Measurements from ENCODE around the gene CDH19. TPM values are rescaled to one million over a fixed set of nuclear protein-coding genes. Genes with fewer than 3 reads are reported as not detected.

CDH19 gene
- total and polyA plus RNA-seq, 9 donors, result 0.82 to 6.5 (median 2.3) TPM

DNA sequence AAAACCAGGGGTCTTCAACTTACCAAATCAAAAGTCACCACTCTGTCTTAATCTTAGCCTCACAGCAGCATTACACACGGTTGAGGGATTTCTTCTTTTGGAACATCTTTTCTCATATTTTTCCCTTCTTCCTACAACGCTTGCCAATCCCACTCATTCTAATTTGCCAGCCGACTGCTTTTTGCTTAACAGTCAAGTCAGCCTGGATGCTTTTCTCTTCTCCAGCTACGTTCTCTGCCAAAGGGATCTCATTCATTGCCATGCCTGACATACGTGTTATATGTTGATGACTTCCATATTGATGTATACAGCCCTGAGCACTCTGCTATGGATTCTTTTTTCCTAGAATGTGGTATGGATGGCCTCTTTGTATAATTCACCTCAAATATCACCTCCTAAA, 37.3 kb downstream of the CDH19 start:
- H3K4me1 ChIP-seq (ENCODE audit: control insufficient read depth, insufficient read depth, low read length), result no peaks in the 10 kb centered on the region
- peak; percentile 3 for DNase-seq
- H3K36me3 ChIP-seq (ENCODE audit: control insufficient read depth, insufficient read depth, low read length), result no peaks in the 10 kb centered on the region
- WGBS (ENCODE audit: insufficient coverage), result 49% methylated on average over 2 of the region's 5 CpGs
- H3K27me3 ChIP-seq (ENCODE audit: control insufficient read depth, insufficient read depth, low read length), result no peaks in the 10 kb centered on the region
- no peak overlapping the region for H3K4me3 ChIP-seq (ENCODE audit: low read length)
- no peak overlapping the region for H3K27ac ChIP-seq (ENCODE audit: low read length)
- H3K9me3 ChIP-seq (replicated peaks; ENCODE audit: control insufficient read depth, low read depth, low read length), result no peaks in the 10 kb centered on the region

DNA sequence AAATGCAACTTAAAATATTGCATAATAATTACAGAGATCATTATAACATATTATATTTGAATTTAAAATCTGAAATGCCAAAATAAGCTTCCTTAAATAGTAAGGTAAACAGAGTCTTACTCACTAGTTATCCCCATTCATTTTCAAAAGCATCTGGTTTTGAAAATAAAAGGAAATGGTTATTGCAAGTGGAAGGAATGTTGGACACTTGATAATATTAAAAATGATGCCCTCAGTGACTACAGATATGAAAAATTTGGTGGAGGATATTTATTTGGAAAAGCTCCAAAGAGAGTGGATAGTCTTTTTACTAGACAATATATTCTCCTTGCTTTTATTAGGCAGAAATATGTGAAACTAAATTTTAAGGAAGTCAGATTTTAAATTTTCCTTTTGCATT, 39.7 kb downstream of the CDH19 start:
- Histone ChIP-seq H3K36me3 (ENCODE audit: control insufficient read depth, insufficient read depth, low read length) (no peaks in the 10 kb centered on the region), H3K27ac (ENCODE audit: low read length) (no peak overlapping the region), H3K4me3 (ENCODE audit: low read length) (no peak overlapping the region), H3K27me3 (ENCODE audit: control insufficient read depth, insufficient read depth, low read length) (no peaks in the 10 kb centered on the region), H3K4me1 (ENCODE audit: control insufficient read depth, insufficient read depth, low read length) (no peaks in the 10 kb centered on the region), H3K9me3 (replicated peaks; ENCODE audit: control insufficient read depth, low read depth, low read length) (no peaks in the 10 kb centered on the region)
- DNase-seq, result no peak

DNA sequence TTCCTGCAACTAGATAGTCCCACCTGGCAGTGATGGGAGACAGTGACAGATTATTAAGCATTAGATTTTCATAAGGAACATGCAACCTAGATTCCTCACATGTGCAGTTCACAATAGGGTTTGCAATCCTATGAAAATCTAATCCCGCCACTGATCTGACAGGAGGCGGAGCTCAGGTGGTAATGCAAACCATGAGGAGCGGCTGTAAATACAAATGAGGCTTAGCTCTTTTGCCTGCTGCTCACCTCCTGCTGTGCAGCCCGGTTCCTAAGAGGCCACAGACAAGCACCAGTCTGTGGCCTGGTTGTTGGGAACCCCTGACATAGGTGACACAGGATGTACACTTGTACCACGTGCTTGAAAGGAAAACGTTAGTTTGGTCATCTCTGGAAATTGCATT, 41.6 kb downstream of the CDH19 start:
- no peaks in the 10 kb centered on the region for H3K4me1 ChIP-seq (ENCODE audit: control insufficient read depth, insufficient read depth, low read length)
- no peak overlapping the region for H3K27ac ChIP-seq (ENCODE audit: low read length)
- H3K36me3 ChIP-seq (ENCODE audit: control insufficient read depth, insufficient read depth, low read length), result no peaks in the 10 kb centered on the region
- no peaks in the 10 kb centered on the region for H3K27me3 ChIP-seq (ENCODE audit: control insufficient read depth, insufficient read depth, low read length)
- H3K9me3 ChIP-seq (replicated peaks; ENCODE audit: control insufficient read depth, low read depth, low read length), result no peaks in the 10 kb centered on the region
- no peak for DNase-seq
- no peak overlapping the region for H3K4me3 ChIP-seq (ENCODE audit: low read length)
- WGBS (ENCODE audit: insufficient coverage), result 87% methylated on average over 4 of the region's 6 CpGs

DNA sequence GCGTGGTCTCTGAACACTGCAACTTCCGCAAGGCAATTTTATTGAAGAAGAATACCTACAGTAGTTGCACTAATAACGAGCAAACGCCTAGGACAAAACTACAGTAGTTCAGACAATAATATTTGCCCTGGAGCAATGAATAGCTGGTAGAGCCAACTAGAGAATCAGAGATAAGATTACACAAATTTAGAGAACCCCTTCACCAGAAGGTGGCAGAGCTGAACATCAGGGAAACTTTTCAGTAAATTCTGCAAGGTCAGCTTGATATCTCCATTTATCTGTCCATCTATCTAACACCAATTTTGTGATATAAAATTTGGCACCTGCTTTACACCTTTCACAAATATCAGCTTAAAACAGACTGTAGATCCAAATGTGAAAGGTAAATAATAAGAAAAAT, 43.8 kb downstream of the CDH19 start:
- no peaks in the 10 kb centered on the region for H3K4me1 ChIP-seq (ENCODE audit: control insufficient read depth, insufficient read depth, low read length)
- no peak overlapping the region for H3K4me3 ChIP-seq (ENCODE audit: low read length)
- WGBS (ENCODE audit: insufficient coverage), result no CpG with 5 or more reads among the region's 4 CpGs
- H3K27ac ChIP-seq (ENCODE audit: low read length), result no peak overlapping the region
- H3K27me3 ChIP-seq (ENCODE audit: control insufficient read depth, insufficient read depth, low read length), result no peaks in the 10 kb centered on the region
- DNase-seq, result peak; percentile 15
- H3K9me3 ChIP-seq (replicated peaks; ENCODE audit: control insufficient read depth, low read depth, low read length), result no peaks in the 10 kb centered on the region
- no peaks in the 10 kb centered on the region for H3K36me3 ChIP-seq (ENCODE audit: control insufficient read depth, insufficient read depth, low read length)

DNA sequence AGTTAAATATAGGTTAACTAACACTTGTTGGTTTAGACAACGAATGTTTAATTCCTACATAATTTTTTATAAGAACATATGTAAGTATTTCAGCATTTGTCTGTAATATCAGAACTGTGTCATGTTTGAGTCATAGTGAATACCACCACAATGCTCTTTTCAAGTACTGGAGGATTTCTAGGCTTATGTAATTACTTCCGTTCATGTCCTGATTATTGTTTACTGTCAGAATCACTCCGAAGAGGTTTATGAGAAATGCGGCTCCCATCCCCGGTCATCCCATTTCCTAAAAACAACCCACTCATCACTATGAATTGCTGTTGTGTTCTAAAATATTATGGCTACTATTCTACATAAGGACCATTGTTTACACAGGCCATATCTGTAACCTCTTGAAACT, 45.1 kb downstream of the CDH19 start:
- Histone ChIP-seq H3K36me3 (ENCODE audit: control insufficient read depth, insufficient read depth, low read length) (no peaks in the 10 kb centered on the region), H3K9me3 (replicated peaks; ENCODE audit: control insufficient read depth, low read depth, low read length) (no peaks in the 10 kb centered on the region), H3K4me1 (ENCODE audit: control insufficient read depth, insufficient read depth, low read length) (no peaks in the 10 kb centered on the region), H3K27ac (ENCODE audit: low read length) (no peak overlapping the region), H3K4me3 (ENCODE audit: low read length) (no peak overlapping the region), H3K27me3 (ENCODE audit: control insufficient read depth, insufficient read depth, low read length) (no peaks in the 10 kb centered on the region)
- DNase-seq, result no peak
- WGBS (ENCODE audit: insufficient coverage), result no CpG with 5 or more reads among the region's 5 CpGs

DNA sequence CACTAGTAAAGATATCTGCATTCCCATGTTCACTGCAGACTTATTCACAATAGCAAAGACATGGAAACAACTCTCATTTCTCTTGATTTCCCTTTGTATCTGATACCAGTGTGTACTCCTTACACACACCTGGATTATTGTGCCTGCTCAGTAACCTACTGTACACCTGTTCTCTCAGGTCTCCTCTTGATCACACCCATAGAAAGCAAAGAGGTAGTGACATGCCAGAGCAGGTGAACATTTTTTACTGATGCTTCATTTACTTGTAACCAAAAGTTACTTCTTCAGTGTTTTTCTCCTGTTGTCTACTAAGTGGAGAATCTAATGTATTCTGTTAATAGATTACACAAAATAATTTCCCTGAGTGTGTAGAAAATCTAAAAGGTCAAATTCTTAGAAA, 46.8 kb downstream of the CDH19 start:
- Histone ChIP-seq H3K9me3 (replicated peaks; ENCODE audit: control insufficient read depth, low read depth, low read length) (no peaks in the 10 kb centered on the region), H3K4me1 (ENCODE audit: control insufficient read depth, insufficient read depth, low read length) (no peaks in the 10 kb centered on the region), H3K27ac (ENCODE audit: low read length) (no peak overlapping the region), H3K36me3 (ENCODE audit: control insufficient read depth, insufficient read depth, low read length) (no peaks in the 10 kb centered on the region), H3K4me3 (ENCODE audit: low read length) (no peak overlapping the region), H3K27me3 (ENCODE audit: control insufficient read depth, insufficient read depth, low read length) (no peaks in the 10 kb centered on the region)
- no peak for DNase-seq

DNA sequence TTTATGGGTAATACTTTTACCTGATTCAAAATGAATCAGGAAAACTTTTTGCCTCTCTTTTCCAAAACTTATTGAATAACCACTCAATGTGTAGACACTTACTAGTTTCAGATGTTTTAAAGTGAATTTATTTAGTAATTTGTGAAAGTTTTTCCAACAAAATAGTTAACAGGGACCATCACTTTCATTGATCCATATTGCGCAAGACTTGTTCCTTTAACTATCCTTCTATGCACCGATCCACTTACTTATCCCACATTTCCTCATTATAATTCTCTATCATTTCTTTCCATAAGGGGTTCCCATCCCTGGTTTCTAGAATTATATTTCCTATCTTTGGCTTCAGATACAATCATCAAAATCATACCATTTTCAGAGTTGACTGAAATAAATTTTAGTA, 48.3 kb downstream of the CDH19 start:
- H3K36me3 ChIP-seq (ENCODE audit: control insufficient read depth, insufficient read depth, low read length), result no peaks in the 10 kb centered on the region
- H3K9me3 ChIP-seq (replicated peaks; ENCODE audit: control insufficient read depth, low read depth, low read length), result no peaks in the 10 kb centered on the region
- no peak overlapping the region for H3K4me3 ChIP-seq (ENCODE audit: low read length)
- H3K4me1 ChIP-seq (ENCODE audit: control insufficient read depth, insufficient read depth, low read length), result no peaks in the 10 kb centered on the region
- no CpG with 5 or more reads among the region's 2 CpGs for WGBS (ENCODE audit: insufficient coverage)
- no peak for DNase-seq
- H3K27ac ChIP-seq (ENCODE audit: low read length), result no peak overlapping the region
- H3K27me3 ChIP-seq (ENCODE audit: control insufficient read depth, insufficient read depth, low read length), result no peaks in the 10 kb centered on the region

DNA sequence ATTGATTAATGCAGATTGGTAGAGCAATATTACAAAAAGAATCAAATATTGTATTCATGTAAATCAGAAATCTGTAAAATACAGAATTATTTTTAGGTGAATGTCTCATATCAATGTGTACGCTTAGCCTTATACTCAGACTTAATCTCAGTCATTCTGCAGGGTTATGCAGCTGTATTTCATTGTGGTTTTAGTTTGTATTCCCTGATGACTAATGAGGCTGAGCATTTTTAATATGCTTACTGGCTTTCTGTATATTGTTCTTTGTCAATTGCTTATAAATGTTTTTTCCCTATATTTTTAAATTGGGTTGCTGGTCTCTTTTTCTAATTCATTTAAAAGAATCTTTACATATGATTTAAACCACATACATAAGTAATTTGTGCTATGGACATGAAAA, 50.1 kb downstream of the CDH19 start:
- WGBS (ENCODE audit: insufficient coverage), result no CpG with 5 or more reads among the region's 1 CpG
- no peaks in the 10 kb centered on the region for H3K9me3 ChIP-seq (replicated peaks; ENCODE audit: control insufficient read depth, low read depth, low read length)
- no peak overlapping the region for H3K27ac ChIP-seq (ENCODE audit: low read length)
- no peaks in the 10 kb centered on the region for H3K27me3 ChIP-seq (ENCODE audit: control insufficient read depth, insufficient read depth, low read length)
- H3K36me3 ChIP-seq (ENCODE audit: control insufficient read depth, insufficient read depth, low read length), result no peaks in the 10 kb centered on the region
- no peaks in the 10 kb centered on the region for H3K4me1 ChIP-seq (ENCODE audit: control insufficient read depth, insufficient read depth, low read length)
- peak; percentile 11 for DNase-seq
- no peak overlapping the region for H3K4me3 ChIP-seq (ENCODE audit: low read length)

DNA sequence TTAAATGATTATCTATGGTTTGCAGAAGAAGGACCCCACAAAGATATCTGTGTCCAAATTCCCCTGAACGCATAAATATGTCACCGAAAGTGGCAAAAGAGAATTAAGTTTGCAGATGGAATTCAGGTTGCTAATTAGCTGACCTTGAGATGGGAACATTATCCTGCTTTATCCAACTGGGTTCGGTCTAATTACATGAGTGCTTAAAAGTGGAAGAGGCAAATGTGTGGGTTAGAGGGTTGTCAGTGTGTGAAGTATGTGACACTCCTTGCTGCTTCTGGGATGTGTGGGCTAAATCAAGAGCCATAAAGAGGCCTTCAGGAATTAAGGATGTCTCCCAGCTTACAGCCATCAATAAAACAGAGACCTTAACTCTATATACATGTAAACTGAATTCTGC, 53.5 kb downstream of the CDH19 start:
- no peak for DNase-seq
- no peaks in the 10 kb centered on the region for H3K4me1 ChIP-seq (ENCODE audit: control insufficient read depth, insufficient read depth, low read length)
- H3K9me3 ChIP-seq (replicated peaks; ENCODE audit: control insufficient read depth, low read depth, low read length), result no peaks in the 10 kb centered on the region
- no peaks in the 10 kb centered on the region for H3K36me3 ChIP-seq (ENCODE audit: control insufficient read depth, insufficient read depth, low read length)
- H3K4me3 ChIP-seq (ENCODE audit: low read length), result no peak overlapping the region
- H3K27ac ChIP-seq (ENCODE audit: low read length), result no peak overlapping the region
- 62% methylated on average over 2 of the region's 3 CpGs for WGBS (ENCODE audit: insufficient coverage)
- no peaks in the 10 kb centered on the region for H3K27me3 ChIP-seq (ENCODE audit: control insufficient read depth, insufficient read depth, low read length)

DNA sequence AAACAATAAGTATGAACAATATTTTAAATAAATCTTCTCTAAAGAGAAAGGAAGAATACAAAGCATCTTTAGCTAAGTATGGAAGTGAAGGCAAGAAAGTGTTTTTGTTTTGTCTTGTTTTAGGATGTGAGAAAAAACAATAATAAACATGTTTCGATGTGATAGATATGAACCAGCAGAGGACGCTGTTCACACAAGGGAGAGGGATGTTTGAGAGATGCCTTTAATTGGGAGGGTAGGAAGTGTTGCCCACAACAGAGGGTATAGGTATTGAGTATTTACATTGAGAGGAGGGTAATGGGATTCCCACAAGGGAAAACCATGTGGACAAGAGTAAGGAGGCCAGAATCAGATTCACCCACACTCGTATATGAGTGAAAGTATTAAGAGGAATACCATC, 55.1 kb downstream of the CDH19 start:
- H3K36me3 ChIP-seq (ENCODE audit: control insufficient read depth, insufficient read depth, low read length), result no peaks in the 10 kb centered on the region
- no peaks in the 10 kb centered on the region for H3K9me3 ChIP-seq (replicated peaks; ENCODE audit: control insufficient read depth, low read depth, low read length)
- H3K27ac ChIP-seq (ENCODE audit: low read length), result no peak overlapping the region
- no peaks in the 10 kb centered on the region for H3K4me1 ChIP-seq (ENCODE audit: control insufficient read depth, insufficient read depth, low read length)
- H3K27me3 ChIP-seq (ENCODE audit: control insufficient read depth, insufficient read depth, low read length), result no peaks in the 10 kb centered on the region
- no peak overlapping the region for H3K4me3 ChIP-seq (ENCODE audit: low read length)
- DNase-seq, result no peak
- 71% methylated on average over 2 of the region's 3 CpGs for WGBS (ENCODE audit: insufficient coverage)

DNA sequence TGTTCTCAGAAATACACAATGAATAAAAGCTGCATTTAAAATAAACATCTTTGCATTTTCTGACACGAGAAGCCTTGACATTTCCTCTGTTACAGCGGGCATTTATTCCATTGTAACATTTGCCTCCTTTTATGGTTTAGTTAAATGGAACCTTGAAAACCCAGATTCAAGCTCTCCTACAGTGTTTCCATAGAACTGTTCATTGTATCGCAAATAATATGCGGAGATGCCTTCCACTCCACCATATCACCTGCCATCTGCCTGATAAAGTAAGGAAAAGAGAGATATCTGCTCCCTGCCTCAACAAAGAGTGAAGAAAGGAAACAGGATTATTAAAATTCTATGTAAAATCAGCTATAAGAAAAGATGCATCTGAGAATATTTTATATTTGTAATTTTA, 69.8 kb downstream of the CDH19 start:
- no peaks in the 10 kb centered on the region for H3K27me3 ChIP-seq (ENCODE audit: control insufficient read depth, insufficient read depth, low read length)
- no peaks in the 10 kb centered on the region for H3K4me1 ChIP-seq (ENCODE audit: control insufficient read depth, insufficient read depth, low read length)
- H3K27ac ChIP-seq (ENCODE audit: low read length), result no peak overlapping the region
- no peak overlapping the region for H3K4me3 ChIP-seq (ENCODE audit: low read length)
- H3K36me3 ChIP-seq (ENCODE audit: control insufficient read depth, insufficient read depth, low read length), result no peaks in the 10 kb centered on the region
- no CpG with 5 or more reads among the region's 4 CpGs for WGBS (ENCODE audit: insufficient coverage)
- DNase-seq, result no peak
- no peaks in the 10 kb centered on the region for H3K9me3 ChIP-seq (replicated peaks; ENCODE audit: control insufficient read depth, low read depth, low read length)
